HG02759 (cell line): ENCODE results near the gene DPP10.
A peak's percentile ranks its signal among the peaks of the same experiment; 100 is the strongest.
"Not testable (repeated sequence)": the region's sequence is repeated elsewhere in the genome, so short reads cannot be mapped to it uniquely, and the experiment has no call there.

Experiments
- ATAC-seq: cut with Tn5 transposase; IDR thresholded peaks from one replicate; pipeline ENCODE4 v1.9.1; 2021; ENCODE audit warnings: mild to moderate bottlenecking, moderate library complexity; ENCODE audit not compliant: unreplicated experiment

Gene DPP10

DNA sequence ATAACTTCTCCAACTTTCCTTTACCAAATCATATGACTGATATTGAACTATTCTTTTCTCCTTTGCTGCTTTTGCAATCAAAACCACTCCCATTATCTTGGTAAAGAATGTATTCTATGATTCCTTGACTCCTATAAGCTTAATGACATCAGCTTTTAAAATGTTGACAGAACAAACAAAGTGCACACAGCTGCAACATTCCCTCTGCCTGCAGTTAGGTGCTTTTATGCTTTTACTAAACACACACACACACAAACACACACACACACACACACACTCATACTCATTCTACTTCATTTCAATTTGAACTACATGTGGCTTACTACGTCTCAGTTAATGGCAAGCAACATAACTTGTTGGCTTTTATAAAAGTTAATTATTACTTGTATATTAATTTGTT, 946.6 kb downstream of the DPP10 start:
- ATAC-seq: no peak

DNA sequence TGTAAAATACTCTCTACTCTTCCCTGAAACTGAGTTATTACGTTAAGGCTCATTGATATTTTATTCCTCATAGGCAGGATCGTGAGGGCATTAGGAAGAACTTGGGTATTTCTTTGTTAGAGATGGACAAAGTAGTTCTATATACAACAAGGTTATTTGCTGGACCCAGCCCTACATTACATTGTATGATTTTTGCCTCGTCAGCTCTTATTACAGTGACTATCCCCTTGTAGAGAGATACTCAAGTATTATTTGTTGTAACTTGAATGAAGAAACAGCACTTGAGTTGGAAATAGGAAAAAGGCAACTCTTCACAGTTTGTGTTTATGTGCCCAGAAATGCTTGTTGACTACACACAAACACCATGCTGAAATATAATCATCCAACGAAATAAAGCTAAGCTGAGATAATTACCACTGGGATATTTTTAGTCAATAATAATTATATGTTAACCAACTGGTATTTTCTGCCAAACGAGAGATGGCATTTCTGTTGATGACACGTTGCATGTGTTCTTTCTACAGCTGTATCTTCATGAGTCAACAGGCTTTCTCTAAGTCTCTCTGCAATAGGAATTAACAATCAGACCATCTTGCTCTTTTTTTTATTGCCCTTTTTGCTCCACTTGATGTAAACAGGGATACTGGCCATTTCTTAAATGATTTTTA, 947.6 kb downstream of the DPP10 start:
- no peak for ATAC-seq

DNA sequence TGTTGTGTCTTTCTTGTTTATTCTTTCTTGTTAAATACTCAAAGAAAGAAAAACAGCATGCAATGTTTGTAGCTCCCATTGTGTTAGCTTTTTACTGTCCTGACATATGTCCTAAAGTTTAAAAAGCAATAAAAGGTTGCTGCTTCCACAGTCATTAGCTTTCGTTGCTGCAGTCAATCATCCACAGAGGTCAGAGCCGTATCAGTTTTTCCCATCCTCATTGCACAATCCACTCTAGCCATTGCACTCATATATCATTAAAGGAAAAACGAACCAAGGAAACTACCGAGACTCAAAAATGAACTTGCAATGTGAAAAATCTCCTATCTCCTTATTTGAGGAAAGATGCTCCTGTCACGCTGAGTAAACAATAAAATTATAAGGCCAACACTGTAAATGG, 954.1 kb downstream of the DPP10 start:
- no peak for ATAC-seq

DNA sequence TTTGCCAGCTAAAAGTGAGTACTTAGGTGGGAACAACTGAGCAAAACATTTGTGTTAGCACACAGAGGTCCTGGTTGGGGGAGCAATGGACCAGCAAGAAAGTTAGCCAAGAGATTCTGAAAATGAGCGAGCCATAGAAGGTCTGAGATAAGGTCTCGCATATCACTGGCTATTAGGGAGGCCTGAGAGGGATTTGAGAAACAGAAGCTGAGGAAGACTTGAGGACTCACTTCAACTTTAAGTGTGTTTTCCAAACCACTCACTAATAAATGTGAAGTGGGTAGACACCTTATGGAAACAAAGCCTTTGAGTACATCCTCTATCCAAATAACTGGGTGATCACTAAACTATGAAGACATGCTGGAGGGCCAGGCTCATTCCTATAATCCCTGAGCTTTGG, 958.5 kb downstream of the DPP10 start:
- no peak for ATAC-seq

DNA sequence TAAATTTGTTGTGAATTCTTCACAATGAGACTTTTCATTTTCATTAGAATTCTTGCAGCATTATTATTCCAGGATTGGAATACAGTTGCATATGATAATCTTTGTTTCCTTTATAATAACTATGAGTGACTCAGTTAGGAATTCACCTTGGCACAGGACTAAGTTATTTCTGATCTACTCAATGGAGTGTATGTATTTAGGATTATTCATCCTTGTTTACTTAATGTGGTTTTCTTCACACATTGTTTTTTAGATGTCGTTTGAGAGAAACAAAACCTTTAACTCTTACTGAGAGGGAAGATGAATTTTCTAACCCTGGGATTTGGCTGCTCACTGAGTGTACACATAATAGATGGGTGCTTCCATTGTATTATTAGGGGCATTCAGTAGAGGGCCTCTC, 970.1 kb downstream of the DPP10 start:
- no peak for ATAC-seq

DNA sequence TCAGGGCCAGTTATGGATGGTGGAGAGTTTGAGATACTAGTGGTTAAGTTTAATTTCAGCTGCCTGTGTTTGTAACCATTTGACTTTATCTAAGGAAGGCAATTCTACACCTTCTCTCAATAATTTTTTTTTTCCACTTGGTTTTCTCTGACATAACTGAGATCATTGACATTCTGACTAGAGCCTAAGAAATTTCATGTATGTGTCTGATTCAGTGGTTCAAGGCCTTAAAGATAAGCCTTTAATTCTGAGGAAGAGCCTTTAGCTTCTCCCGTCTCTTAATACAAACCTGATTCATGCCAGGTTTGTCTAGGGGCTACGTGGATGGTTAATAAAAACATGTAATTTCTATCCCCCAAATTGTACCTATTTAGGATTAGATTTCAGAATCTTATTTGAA, 971.4 kb downstream of the DPP10 start:
- ATAC-seq: no peak

DNA sequence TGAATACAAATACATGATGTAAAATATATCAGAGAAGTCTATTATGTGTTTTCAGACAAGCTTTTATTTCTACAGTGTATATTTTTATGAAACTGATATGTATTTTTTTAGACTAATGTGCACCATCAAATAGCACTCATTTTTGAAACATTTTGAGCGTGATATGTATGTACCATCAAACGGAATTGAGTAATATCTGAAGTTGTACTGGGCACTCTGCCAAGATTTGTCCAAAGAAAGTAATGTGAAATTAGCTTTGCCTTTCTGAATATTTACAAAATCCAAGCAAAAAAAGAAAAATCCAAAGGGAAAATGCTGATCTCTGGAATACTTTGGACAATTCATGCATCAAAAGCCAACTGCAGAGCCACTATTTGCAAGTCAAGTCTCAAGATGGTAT, 972.0 kb downstream of the DPP10 start:
- ATAC-seq: no peak

DNA sequence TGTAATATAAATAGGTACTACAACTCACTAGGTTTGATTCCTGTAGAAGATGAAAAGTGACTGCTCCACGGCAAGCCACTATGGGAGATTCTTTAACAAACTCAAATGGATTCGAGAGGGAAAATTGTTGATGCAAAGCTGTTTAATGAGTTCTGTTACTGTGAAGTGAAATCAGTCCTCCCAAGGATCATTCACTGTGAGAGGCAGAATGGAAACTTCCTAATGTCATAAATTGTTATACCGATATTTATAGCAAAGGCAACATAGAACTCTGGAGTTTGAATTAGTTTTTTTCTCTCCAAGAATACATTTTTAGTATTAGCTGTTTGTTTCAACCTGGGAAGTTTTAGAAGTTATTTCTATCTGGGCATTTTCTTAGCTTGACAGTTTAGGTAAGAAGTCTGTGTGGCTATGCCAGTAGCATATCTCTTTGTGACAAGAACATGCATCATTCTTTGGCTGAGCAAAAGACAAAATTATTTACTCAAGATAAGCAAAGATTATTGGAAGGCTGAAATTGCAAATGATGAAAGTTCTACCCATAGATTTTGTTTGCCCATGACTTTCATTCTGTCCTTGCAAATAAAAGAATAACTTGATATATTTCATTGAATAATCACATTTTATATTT, 979.7 kb downstream of the DPP10 start:
- no peak for ATAC-seq

DNA sequence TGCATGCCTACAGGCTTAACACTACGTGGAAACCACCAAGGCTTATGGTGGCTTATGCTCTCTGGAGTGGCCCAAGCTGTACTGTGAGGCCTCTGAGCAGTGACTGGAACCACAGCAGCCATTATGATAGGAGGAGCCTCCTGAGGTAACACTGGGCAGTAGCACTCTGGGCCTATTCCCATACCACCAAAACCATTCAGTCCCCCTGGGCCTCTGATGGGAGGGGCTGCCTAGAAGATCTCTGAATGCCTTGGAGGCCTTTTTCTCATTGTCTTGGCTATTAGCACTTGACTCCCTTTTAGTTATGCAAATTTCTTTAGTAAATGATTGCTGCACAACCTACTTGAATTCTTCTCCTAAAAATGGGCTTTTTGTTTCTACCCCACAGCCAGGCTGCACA, 985.0 kb downstream of the DPP10 start:
- ATAC-seq: no peak

DNA sequence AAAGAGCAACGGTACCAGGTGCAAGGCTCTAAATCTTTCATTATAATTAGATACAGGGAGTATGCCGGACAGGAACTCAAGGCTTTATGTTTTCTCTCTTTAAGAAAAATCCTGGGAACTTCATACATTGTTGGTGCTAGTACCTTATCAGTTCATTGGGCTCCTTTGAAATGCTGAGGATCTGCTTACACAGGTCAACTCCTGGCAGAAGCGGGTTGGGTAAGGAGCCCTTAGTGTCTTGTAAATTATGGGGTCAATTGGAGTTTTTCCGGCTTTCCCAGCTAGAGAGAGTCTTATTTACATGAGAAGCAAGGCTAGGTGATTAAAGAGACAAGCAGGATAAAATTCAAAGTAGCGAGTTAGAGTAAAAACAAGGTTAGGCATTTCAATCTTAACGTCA, 998.3 kb downstream of the DPP10 start:
- ATAC-seq: not testable (repeated sequence)

DNA sequence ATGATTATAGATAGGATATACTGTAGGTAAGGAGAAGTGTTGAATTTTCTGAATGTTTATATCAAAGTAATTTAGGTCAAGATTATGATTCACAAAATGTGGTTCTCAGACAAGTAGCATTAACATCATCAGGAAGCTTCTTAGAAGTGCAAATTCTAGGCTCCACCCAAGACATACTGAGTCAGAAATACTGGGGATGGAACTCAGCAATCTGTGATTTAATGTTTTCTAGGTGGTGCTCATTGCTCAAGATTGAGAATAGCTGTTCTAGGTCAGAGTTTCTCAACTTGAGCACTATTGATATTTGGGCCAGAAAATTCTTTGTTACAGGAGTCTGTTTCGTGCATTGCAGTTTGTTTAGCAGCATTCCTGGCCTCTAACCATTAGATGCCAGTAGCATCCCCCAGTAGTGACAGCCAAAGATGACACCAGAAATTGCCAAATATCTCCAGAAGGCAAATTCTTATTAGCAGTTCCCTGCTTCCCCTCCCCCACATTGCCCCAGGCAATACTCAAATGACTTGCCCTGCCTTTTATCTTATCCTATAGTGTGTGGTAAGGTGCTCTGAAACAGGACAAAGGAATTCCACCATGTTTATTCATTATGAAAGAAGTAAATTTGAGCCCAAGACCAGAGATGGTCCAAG, 1001.2 kb downstream of the DPP10 start:
- ATAC-seq: no peak

DNA sequence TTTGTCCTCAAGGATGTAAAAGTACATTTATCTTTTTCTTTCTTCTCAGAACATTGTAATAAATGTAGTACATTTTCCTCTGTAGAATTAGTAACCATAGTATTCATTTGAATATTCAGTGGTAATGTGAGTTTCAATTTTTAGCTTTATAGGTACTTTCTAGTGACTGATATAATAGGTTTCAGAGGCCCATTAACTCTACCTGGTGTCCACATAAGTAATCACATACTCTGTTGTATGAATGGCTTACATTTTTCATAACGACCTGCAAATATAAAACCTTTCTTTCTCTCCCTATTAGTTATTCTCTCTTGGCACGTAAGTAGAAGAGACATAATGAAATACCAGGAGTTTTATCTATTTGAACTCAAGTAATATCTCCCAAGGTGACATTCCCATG, 1017.6 kb downstream of the DPP10 start:
- peak; percentile 43 for ATAC-seq

DNA sequence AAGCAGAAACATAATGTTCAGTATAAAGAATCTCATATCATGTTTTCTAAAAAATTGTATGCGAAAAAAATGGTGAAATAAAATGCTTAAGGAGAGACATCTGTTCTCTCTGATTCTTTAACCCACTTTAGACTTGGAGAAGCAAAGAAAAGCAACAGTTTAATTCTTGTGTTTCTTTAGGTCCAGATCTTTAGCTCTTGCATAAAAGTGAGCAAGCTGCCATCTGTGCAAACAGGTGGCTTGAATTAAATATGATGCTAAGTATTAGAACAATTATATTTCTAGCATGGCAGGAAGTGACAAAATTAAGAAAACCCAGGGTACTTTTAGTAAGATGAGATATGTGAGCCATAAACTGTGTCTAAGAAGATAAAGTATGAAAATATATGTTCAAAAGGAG, 1038.3 kb downstream of the DPP10 start:
- ATAC-seq: no peak

DNA sequence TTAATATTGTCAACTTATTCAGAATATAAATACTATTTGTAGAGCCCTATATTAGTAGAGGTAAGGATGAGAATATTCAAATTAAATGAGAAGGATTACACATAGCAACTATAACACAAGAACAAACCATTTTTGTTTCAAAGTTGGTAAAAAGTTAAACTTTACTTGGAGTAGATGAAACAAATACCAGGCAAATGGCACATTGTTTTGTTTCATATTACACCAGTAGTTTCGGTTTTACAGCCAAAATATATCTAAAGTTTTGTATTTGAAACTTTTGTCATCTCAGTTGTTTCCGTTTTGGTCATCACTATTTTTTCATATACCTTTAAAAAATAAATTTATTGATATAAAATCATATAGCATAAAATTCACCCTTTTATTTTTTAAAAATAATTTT, 1039.4 kb downstream of the DPP10 start:
- no peak for ATAC-seq

DNA sequence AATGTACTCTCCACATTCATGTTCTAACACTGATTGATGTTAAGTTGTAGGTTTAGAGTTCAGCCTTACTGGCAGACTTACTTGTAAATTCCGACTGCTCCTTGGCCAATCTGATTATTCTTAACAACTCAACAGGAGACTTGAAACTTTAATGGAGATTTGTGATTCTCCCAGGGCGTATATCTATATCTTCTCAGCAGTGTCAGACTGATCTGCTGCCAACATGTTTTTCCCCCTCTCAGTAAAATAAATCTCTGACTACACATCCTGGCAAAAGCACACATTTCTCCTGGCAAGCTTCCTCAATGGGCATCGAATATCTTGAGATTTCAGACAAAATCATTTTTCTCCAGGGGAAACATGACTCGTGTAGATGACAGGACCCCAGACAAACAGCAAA, 1041.2 kb downstream of the DPP10 start:
- ATAC-seq: no peak

DNA sequence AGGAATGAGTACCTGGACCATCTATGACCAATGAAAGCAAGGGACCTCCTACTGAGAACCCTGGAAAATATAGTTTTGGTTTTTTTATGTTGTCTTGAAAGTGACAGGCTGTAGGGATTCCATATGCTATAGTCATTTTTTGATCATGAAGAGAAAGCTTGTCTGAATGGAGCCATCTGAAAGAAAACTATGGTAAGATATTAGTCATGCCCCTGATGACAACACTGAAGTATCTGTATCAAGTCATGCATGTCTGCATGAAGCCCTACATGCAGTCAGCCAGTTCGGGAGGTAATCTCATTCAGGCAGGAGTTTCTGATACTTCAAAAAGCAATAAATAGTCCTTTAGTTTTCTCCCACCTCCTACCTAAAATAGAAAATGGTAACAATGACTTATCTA, 1042.0 kb downstream of the DPP10 start:
- no peak for ATAC-seq

DNA sequence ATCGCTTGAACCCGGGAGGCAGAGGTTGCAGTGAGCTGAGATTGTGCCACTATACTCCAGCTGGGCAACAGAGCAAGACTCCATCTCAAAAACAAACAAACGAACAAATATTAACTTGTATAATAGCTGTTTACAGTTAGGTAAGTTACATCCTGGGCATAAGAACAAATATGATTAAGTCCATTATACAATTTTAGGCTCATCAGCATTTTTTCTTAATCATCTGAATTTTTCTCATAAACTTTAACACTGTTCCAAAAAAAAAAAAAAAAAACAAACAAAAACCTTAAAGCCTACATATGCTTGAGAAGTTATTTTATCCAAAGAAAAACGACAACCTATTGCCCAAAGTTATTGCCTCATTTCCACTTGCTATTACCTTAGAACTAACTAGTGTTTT, 1042.5 kb downstream of the DPP10 start:
- ATAC-seq: no peak

DNA sequence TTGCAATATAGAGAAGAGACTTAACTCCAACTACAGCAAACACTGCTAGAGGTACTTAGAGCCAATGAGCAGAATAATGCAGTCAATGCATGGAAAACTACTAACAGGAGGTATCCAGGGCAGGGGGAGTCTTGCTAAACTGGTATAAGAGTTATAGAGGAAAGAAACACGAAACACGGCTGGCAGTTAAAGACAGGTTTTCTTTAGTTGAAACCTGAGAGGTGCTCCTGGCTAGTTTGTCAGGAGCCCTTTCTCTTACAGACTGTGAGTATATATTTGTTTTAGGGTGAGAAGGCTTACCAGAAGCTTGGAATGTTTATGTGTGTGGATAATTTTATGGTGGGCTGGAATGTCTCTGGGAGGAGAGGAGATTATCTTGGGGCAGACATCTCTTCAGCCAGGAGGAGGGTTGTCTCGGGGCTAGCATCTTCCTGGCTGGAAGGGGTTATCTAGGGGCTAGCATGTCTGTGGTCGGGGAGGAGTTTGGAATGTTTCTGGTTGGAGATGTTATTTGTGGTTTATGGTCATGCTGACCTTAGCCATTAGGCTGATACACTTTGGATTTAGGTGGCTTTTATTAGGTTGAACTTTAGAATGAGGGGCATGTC, 1048.8 kb downstream of the DPP10 start:
- no peak for ATAC-seq

DNA sequence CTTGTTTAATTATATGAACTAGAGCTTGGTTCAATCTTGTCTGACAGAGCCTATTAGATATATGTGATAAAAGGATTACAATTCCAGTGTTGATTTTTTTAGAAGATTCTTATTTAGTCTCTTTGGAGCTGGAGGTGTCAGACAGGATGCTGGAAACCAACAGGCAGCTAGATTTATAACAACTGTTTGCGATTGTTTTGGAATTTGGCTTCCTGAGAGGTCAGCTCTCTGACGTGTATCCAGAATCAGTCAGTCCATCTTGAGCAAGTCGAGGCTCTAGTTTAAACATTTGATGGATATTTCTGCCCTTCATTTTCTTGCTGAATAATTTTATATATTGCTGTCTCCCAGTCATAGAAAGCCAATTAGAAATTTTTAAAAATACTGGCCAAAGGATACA, 1062.9 kb downstream of the DPP10 start:
- ATAC-seq: no peak

DNA sequence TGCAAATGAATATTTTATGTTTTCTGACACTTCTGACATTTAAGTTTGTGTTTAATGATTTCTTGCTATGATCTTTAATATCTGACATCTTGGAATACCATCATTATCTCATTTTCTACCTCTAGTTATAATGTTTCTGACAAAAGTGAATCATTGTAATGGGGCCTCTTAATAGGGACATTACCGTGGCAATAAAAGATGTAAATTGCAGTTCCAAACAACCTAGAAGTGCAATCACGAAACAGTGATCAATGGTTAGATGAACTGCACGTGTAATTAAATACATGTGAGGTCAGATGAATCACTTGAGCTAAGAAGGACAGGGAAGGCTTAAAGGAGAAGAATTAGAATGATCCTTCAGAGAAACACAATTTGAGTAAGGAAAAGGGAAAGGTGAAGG, 1078.3 kb downstream of the DPP10 start:
- ATAC-seq: no peak

DNA sequence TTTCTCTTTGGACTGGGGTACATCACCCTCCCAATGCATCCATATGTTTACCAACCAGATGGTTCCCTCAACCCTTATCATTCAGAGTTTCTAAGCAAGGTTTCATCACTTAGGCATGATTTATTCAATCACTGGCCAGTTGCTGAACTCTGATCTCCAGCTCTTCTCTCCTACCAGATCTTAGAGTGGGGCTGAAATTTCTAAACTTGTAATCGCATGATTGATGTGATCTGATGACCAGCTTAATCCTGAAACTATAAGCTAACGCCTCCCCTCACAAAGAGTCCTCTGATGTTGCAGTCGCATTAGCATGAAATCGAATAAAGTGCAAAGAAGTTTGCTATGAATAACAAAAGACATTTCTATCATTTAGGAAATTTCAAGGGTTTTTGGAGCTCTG, 1082.0 kb downstream of the DPP10 start:
- no peak for ATAC-seq

DNA sequence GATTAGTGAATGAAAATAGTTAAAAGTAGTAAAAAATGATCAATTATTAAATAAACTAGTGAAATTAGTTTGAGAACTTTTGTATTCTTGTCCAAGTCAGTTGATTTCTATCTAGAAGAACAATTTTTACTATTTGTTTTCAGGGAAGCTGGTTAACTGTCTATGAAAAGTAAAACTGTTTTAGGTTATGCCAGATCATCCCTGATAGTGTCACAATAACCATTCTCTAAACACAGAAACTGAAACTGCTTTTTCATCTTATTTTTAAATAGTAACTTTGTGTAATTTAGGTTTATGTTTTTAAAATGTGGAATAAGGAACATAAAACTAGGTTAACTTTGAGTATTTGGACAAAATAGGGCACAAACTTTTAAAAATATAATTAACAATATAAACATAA, 1087.2 kb downstream of the DPP10 start:
- ATAC-seq: no peak
